Measurements from ENCODE around the gene BABAM2.

BABAM2 gene

DNA sequence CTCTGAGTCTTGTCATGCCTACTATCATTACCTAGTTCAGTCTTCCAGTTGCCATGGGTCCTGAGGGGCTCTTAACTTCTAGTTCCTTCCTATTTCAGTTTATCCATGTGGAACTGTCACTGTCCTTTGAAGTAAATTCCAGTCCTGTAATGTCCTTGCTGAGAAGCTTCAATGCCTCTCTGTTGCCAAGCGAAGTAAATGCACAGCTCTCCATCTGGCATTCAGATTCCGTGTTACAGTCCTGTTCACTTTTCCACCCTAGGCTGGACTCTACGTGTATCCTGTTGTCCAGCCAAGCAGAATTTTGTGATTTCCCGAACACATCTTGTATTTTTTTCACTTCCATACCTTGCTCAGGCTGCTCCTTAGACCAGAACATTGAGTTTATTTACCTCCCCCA, 245.3 kb downstream of the BABAM2 start:
- no peak for DNase-seq

DNA sequence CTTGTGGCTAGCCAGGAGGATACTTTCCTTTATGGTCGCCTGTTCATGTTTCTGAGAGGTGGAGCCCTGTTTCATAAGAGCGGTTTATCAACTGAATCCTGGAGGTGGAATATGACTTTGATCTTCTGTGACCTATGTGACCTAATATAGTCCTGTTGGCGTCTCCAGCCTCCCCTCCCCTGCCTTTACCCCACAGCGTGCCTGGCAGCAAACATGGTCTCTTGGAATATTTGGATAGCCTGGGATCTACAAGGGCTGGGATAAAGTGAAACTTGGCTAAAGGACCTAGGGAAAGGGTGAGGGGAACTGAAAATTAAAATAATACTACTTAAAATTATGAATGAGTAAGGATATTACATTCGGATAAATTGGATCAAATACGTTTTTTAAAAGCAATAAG, 246.0 kb downstream of the BABAM2 start:
- no peak for DNase-seq

DNA sequence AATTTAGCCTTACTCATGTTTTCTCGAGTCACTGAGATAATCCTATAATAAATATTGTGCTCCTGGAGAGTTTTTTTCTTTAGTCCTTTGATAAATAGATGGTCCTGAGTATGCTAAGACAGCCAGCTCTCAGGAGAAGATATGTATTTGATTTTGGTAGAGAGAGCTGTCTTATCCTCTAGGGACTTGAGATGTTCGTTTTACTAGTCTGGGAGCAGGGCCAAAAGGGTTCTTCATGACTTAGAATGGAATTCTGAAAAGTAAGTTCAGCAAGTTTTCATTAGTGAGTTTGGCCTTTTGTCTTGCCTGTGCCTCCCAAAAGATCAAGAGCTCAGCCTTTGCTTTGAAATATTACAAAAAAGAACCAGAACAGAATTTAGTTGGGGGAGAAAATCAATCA, 246.7 kb downstream of the BABAM2 start:
- no peak for DNase-seq

DNA sequence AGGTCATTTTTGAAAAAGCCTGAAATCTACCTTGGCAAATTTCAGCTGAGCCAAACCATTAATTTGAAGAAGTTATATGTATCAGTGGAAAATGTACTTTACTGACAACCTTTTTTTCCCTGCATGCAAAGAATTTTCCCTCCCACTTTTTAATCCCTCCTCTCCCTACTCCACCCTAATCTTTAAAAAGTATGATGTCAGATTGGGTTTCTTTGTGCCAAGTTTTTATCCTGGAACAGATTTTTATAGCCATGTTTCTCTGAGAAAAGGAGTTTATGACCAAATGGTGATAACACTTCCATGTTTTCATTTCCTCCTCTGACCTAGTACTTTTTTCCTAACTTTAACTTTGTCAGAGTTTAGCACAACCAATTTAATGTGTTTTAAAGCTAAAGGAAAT, 251.9 kb downstream of the BABAM2 start:
- DNase-seq = no peak

DNA sequence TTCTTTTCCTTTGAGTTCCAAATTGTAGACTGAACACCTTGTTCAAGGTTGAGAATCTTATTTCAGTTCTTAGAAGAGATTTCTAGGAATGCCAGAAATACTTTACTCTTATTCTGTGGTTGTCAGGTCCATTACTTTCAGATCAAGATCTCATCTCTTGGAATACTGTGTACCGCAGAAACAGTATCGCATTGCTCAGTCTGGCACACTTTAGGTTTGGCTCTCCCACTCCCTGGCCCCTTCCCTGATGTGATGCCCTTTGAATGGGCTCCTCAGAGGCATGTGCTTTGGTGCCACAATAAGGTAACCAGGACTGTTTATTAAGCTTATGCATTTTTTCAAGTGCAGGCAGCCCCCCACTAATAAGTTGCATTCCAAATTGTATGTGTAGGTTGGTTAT, 257.5 kb downstream of the BABAM2 start:
- no peak for DNase-seq

DNA sequence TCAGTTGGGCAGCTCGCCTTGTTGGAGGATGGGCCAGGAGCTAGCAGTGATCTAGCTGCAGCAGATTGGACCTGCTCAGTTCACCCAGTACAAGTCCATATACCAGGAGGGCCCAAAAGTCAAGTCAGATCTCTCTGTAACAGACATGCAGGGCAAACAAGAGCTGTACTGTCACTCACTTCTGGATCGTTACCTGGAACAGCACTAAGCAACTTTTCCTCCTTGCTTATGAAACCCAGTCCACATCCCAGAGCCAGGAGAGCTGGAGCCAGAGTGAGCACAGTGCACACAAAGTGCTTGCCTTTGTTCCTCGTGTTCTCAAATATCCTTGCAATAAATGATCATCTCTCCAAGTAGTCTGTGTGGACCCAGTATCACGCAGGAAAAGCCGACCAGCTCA, 258.0 kb downstream of the BABAM2 start:
- no peak for DNase-seq

DNA sequence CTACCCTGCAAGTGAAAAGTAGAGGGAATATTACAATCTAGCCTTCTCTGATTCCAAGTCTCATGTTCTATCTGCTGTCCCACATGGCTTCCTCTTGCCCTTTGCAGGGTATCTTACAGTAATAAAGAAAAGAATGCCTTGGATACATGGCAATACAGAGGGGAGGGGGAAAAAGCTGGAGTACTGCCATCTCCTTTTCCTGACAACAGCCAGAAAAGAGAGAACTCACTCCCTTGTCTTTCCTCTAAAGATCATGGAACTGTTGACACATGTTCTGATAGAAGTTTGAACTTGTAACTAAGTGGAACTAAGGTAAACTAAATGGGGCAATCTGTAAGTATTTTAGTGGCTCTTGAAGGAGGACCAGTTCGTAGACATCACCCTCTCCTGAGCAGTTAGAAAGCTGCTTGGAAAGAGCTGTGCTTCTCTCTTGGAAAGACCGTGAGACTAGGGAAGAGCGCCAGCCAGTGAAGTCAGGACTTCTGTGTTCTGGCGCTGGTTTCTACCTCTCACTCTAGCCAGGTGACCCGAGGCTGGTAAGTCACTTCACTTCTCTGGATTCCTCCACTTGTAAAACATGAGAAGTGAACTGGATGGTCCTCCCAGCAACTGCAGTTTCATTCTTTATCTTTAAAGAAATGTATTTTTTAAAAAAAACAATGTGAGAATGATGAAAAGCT, 259.8 kb downstream of the BABAM2 start:
- no peak for DNase-seq

DNA sequence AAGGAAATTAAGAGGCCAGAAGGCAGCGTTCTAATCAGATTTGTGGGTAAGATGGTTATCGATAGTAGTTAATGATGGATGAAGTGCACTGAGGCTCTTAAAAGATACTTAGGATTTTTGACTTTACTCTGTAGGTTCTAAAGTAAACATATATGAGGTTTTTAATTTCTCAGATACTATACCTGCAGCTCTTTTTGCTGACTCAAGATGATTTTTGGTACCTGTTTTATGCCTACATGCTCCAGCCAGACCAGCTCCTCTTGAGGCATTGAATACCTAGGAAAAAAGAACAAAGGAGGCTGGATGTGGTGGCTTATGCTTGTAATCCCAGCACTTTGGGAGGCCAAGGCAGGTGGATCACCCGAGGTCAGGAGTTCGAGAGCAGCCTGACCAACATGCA, 260.5 kb downstream of the BABAM2 start:
- DNase-seq = no peak

DNA sequence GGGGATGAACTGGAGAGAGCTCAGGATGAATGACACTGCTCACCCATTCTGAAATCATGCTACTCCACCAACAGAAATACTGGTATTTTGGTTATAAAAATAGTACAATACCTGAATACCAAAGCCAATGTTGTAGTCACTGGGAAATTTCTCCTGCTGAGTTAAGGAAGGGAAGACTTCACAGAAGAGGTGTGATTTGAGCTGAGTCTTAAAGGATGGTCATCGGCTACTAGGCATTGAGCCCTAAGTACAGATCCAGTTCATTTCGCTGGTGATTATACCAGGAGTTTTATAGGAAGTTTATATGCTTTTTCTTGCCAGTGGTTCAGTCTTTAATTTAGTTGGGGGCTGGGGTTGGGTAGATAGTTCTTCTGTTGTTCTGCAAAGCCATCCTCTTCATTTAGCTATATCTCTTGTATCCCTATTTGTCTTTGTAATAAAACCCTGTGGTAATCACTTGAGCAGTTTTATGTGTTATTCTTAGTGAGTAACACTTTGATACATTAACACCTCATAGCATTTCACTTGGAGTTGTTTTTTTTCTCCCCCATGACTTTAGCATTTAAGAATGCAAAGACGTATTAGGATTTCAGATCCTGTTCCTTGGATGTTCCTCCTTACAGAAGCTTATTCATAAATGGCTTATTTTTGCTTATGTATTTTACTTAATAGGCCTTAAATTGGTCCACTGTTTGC, 262.2 kb downstream of the BABAM2 start:
- DNase-seq = no peak

DNA sequence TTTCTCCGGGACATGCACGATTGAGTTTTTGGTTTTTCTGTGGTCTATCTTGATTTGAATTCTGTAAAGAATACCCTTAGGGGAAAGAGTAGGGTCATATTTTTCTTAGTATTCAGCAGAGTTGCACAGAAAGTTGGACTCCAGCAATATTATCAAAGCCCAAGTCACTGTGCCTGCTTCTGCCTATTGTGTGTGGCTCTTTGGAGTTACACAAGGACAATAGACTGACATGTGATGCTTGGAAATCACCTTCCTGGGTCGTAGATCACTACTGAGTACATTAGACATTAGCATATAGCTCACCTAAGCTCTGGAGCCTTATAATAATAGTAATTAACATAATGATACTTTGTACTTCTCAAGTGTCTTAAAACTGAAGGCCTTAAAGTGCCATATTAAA, 263.3 kb downstream of the BABAM2 start:
- DNase-seq = no peak

DNA sequence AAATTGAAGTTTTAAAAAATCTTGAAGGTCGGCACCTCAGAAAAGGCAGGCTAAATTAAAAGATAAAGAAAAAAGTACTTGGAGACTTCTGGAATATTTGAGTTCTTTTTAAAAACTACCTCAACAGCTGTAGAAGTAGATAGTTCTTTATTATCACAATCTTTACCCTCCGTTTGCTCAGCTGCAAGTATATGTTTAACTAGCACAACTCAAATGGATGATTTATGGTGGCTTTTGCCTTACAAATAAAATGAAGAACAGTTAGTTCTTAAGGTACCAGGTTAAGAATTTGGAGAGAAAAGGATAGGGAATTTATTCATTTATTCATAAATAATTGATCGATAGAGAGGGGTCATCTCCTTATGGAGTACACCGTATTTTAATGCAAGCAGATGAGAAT, 264.6 kb downstream of the BABAM2 start:
- DNase-seq = no peak

DNA sequence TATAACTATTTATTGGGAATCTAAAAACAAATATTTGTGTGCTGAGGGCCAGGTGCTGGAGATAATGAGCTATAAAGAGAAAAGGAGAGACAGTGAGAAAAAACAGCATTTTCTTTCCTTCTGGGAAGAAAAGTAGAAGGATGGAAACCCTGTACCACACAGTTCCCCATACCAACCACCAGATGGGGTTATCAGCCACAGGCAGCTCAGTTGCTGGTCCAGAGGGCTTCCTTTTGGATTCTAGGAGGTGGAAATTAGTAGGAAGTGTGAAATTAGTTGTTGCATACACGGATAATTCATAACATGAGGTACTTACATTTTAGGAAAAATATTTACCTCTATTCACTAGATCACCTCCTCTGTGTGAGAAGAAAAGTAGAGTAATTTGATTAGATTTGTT, 265.1 kb downstream of the BABAM2 start:
- DNase-seq = no peak

DNA sequence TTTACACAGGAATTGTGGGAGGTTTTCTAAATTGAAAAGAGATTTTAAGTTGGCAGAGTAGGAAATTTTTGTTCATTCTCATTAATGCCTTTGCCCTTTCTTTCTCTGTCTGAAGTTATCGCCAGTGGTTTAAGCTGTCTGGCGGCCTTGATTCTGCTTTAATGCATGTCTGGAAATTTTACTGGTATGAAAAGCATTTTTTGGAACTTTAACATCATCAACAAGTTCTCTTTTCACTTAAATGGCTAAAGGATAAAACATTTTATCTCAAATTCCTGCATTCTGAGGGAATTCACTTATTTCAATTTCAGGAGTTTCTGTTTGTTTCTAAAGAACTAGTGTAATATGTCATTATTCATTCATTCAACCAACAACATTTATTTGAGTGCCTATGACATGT, 268.3 kb downstream of the BABAM2 start:
- DNase-seq = no peak

DNA sequence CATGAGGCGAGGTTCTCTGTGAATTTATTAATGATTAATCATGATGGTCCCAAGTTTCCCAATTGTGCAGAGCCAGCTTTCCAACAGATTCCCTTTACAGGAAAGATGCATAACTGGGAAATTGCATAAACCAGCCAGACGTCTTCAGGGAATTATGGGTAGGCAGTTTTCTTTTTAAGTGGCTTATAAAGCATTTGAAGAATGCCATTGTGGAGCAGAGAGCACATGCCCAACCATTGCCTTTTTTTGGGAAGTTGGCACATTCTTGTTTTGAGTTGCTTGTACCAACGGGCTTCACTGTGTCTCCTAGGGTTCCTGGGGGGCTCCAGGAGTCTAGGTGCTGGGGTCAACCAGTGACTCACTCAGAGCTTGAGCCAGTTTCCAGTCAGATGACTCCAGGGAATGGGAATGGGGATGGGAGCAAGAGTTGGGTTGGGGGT, 270.5 kb downstream of the BABAM2 start:
- no peak for DNase-seq

DNA sequence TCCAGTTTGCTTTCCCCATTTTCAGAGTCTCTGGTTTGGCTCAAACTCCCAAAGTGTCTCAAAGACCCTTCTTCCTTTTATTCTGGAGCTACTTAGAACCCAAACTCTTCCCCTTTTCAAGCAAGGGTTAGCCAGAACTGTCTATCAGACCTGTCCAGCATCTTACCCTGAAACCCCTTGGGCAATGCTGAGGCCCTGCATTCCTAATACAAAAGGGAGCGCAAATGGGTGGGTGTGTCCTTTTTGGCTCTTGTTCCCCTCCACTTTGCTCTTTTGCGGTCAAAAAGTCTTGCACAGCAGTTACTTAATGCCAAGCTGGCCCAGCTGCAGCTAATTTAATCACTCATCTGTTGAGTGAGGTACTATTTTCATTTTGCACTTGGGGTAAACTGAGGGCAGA, 270.9 kb downstream of the BABAM2 start:
- DNase-seq = no peak

DNA sequence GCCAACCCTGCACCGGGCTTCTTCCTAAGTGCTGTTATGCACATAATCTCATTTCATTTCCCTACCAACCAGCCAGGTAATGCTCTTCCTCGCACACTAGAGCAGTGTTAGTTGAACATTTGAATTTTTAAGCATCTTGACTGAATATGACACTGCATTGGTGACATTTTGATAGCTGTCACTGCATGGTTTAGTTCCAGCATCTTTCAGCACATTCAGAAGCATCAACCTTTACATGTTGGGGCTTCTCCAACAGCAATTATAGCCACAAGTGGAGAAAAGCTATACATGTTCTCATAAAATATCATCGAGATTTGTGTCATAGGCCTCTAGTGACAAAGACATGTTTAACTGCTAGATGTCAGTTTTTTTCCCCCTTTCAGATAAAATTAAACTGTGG, 272.0 kb downstream of the BABAM2 start:
- no peak for DNase-seq

DNA sequence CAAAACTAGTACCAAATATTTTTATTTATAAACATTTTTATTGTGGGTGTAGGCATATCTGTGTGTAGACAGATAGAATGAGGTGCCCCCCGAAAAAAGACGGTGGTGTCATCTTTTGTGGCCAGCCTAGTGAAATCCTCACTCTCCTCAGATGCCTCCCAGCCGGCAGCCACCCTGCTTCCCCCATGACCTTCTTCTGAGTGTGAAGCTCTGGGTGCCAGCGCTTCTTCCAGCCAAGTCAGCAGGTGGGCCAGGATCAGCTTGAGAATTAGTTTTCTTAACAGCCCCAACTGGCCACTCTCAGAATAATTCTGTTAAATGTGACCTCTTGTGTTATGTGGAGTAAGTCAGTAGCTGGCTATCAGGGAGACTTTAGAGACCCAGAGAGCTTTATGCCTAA, 272.5 kb downstream of the BABAM2 start:
- no peak for DNase-seq

DNA sequence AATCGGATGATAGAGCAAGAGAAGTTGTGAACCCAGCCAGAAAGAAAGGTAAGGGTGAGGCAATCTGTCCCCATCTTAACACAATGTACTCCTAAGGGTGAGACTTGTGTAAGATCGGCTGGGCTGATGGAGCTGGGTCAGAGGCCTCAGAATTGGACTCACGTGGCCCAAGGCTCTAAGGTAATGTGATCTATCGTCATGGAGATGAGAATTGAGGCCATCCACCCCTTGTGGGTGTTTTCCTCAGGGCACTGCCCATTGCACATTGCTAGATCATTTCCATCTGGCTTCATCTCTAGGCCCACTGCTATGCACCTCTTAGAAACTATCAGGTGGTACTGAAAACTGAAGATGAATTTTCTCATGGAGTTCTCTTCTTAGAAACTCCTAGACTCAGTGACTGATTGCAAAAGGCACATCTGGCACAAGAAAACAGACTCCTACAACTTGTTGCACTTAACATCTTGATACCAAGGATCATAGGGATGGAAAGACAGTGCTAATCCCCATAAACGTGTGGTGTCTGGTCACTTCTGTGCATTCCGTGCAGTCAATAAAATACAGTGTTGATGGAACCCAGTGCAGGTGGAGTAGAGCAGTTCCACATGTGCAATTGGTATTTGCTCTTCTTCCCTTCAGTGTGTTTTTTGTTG, 273.2 kb downstream of the BABAM2 start:
- DNase-seq = no peak

DNA sequence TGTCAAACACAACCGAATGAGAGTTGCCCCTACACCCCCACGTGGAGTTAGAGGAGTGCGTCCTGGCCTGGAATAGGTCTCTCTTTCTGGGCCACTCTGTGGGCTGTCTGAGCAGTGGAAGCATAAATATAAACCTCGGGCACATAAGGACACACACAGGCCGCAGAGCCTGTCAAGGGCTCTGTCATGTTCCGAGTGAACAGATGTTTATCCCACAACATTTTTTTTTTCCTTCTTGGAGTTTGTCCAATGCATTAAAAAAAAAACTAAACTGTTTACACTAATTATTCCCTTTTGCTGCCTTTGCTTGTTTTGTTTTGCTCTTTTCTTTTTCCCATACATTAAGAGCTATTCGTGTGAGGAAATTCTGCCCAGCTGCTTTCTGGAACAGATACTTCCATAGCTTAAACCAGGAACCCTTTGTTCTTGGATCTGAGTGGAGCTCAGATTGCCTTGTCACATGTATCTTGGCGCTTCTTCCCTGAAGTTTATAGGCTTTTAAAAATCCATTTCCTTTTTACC, 273.8 kb downstream of the BABAM2 start:
- DNase-seq = no peak

DNA sequence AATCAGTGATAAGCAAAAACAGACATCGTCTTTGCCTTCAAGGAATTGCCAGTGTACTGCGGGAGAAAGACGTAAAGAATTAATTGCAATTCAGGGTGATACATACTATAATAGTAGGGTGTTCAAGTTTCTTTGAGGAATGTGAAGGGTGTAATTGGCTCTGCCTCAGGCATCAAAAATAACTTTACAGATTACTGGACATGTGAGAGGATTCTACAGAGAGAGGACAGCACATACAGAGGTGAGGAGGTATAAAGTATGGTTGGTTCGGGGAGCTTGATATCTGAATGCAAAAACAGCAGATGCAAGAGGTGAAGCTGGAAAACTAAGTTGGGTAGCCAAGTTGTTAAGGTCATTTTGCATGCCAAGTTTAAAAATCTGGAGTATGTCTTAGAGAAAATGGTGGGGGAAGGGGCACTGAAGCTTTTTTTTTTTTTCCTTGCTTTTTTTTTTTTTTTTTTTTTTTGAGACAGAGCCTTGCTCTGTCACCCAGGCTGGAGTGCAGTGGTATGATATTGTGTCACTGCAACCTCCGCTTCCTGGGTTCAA, 274.6 kb downstream of the BABAM2 start:
- DNase-seq = no peak

DNA sequence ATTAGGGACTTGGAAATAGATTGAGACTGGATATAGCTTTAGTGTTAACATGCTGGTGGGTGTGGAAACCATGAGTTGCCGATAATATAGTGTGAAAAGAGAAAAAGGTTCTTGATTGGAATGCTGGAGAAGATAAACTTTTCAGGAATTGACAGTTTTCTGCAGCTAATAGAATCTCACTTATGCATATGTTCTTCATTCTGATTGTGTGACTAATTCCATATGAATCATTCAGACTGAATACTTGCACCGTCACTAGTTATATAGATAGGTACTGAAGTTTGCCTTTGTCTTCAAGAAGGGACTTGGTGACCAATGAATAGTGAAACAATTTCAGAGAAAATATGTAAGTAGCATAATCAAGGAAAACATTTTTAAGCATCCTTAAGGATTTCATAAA, 276.4 kb downstream of the BABAM2 start:
- DNase-seq = no peak

DNA sequence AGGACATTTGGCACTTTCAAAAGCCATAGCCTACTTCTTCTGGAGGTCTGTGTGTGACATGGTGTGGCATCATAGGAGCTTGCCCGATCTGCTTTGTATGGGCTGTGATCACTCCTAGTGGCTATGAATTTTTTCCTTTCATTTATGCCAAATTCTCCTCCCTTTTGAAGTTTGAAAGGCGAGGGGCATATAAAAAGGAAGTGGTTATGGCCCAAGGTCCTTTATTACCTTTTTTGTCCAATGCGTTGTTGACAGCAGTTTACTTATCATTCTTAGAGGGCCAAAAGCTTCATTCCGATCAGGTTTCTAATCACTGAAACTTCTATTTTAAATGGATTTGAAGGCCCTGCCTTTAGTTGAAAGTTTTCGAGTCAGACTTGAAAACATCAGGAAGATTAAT, 277.8 kb downstream of the BABAM2 start:
- no peak for DNase-seq

DNA sequence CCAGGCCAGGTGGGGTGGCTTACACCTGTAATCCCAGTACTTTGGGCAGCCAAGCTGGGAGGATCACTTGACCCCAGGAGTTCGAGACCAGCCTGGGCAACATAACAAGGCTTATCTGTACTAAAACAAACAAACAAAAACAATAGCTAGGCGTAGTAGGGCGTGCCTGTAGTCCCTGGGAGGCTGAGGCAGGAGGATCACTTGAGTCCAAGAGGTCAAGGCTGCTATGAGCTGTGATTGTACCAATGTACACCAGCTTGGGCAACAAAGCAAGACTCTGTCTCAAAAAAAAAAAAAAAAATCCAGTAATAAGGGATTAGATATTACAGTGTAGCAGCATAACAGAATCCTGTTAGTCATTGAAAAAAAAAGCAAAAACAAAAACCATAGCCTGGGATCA, 279.0 kb downstream of the BABAM2 start:
- DNase-seq = no peak

Data from GOT3 (cell line).